SK-N-MC (cell line): ENCODE data around the gene LGR6.

Experiments used
- EZH2 ChIP-seq: fragments of 200-600 bp; sonication (generic); IDR thresholded peaks from one replicate; pipeline ENCODE4 v1.6.1; 2017; ENCODE audit warnings: antibody characterized with exemption
- FOXP2 ChIP-seq: optimal IDR thresholded peaks from 2 replicates; pipeline ENCODE3; 2011; ENCODE audit warnings: mild to moderate bottlenecking, moderate library complexity; ENCODE audit not compliant: insufficient read depth; ENCODE audit errors: extremely low read length, control extremely low read depth
- POLR2AphosphoS5 ChIP-seq: IDR thresholded peaks from 2 replicates; pipeline ENCODE4 v1.6.1; 2012; ENCODE audit warnings: mild to moderate bottlenecking, low read depth, low read length, borderline replicate concordance

DNA sequence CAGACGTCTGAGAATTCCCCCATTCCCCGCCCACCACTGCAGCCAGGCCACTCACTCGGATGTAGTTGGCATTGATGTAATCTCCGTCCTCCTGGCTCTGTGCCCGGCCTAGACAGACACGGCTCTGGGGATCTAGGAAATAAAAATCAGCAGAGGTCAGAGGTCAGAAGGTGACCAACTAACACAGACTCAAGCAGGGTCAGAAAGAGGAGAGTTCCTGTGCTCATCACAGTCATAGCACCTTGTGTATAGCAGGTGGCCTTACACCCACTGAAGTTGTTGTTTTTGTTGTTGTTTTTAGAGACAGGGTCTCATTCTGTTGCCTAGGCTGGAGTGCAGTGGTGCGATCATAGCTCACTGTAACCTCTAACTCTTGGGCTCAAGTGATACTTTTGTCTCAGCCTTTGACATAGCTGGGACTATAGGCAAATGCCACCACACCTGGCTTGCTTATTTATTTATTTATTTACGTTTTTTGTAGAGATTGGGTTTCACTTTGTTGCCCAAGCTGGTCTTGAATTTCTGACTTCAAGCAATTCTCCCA lies 38.0 kb upstream of the LGR6 start:
- TF ChIP-seq POLR2AphosphoS5: no peak
- TF ChIP-seq EZH2: no peak
- TF ChIP-seq FOXP2: no peak
